ENCODE measurements around the gene ITLN2. TPM values are rescaled to one million over a fixed set of nuclear protein-coding genes. Genes with fewer than 3 reads are reported as not detected.

ITLN2 gene
- polyA plus RNA-seq, 2 of the 4 experiments (the other 2 are of a cell fraction), result 0.22 to 0.30 TPM

DNA sequence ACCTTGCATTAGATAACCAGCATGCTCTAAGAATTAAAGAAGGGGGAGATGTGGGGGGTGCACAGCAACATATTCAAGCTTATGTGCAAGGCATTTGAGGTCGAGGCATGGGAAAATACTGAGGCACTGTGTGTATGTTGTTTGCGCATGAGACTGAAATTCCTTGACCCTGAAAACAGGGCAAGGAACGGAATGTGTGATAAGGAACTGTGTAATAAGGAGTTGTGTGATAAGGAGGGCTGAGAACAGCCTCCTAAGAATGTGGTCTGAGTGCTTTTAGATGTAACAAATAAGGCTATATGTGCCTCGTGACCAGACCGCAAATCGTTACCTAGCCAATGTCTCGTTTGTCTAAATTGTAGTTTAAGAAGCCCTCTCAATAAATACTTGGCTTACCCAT, 43.2 kb downstream of the ITLN2 start:
- no peak for ATAC-seq
- no peak for TF ChIP-seq RNF2 (IDR thresholded peaks at IDR 0.05; ENCODE audit: borderline replicate concordance, low read depth)
- no peak for TF ChIP-seq RARB (CRISPR knock-in tag; IDR thresholded peaks at IDR 0.05)
- TF ChIP-seq FOSB (CRISPR knock-in tag; IDR thresholded peaks at IDR 0.05), result no peak
- TF ChIP-seq, protein P1, sequence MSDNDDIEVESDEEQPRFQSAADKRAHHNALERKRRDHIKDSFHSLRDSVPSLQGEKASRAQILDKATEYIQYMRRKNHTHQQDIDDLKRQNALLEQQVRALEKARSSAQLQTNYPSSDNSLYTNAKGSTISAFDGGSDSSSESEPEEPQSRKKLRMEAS (IDR thresholded peaks at IDR 0.05), result no peak
- TF ChIP-seq EHMT2 (IDR thresholded peaks at IDR 0.05; ENCODE audit: low read depth), result no peak
- TF ChIP-seq RCOR1 (IDR thresholded peaks at IDR 0.05; ENCODE audit: low read depth, low read length), result no peak
- no peak for TF ChIP-seq CHD2 (IDR thresholded peaks at IDR 0.05; ENCODE audit: low read length, partially characterized antibody)
- no peak for TF ChIP-seq TP53 (CRISPR knock-in tag; IDR thresholded peaks at IDR 0.05)
- no peak for TF ChIP-seq GATA3 (IDR thresholded peaks at IDR 0.05; ENCODE audit: borderline replicate concordance)
- no peak for TF ChIP-seq BCL3 (IDR thresholded peaks at IDR 0.05)
- Histone ChIP-seq H3K4me3 (no peak overlapping the region), H3K4me2 (no peak overlapping the region), H3K27ac (no peak overlapping the region), H3K9me3 (no peaks in the 10 kb centered on the region), H3K4me1 (no peaks in the 10 kb centered on the region)
- ChIA-PET CTCF (interaction anchor here (0.6 to 1.0 kb wide), 2 partner anchors 37 to 40 kb away, joined by 3 read pairs; no protein-coding TSS in a partner anchor), POLR2A (no interaction called here)
- no peak for FAIRE-seq
- no peak for DNase-seq (ENCODE audit: low read depth in 1 of 2, low spot score in 1 of 2)
- WGBS (ENCODE audit: missing lambda C conversion rate), result 57% methylated on average over 7 of the region's 7 CpGs

DNA sequence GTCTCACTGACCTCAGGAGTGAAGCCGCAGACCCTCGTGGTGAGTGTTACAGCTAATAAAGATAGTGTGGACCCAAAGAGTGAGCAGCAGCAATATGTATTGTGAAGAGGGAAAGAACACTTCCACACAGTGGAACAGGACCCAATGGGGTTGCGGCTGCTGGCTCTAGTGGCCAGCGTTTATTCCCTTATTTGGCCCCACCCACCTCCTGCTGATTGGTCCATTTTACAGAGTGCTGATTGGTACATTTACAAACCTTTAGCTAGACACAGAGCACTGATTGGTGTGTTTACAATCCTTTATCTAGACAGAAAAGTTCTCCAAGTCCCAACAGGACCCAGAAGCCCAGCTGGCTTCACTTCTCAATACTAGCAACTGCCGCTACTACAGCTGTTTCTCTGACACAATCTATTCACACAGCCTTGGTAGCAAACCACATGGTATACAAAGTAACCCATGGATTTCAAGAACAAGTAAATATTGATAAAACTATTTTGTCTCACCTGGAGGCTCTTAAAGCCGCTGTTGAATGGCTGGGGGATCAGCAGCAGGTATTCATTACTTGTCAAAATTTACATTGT, 44.3 kb downstream of the ITLN2 start:
- WGBS (ENCODE audit: missing lambda C conversion rate), result 40% methylated on average over 6 of the region's 6 CpGs
- no peaks in the 10 kb centered on the region for H3K9me3 ChIP-seq
- FAIRE-seq (no peak), DNase-seq (ENCODE audit: low read depth in 1 of 2, low spot score in 1 of 2) (no peak), ATAC-seq (no peak)
- no peak overlapping the region for H3K27ac ChIP-seq
- H3K4me2 ChIP-seq, result no peak overlapping the region
- H3K4me1 ChIP-seq, result no peaks in the 10 kb centered on the region
- POLR2A ChIA-PET, result no interaction called here
- CTCF ChIA-PET, result interaction anchor here (1.0 to 1.5 kb wide), 4 partner anchors 41 to 80 kb away, joined by 3 to 5 read pairs (median 4); no protein-coding TSS in a partner anchor
- TF ChIP-seq EP300 (IDR thresholded peaks at IDR 0.05) (no peak), RNF2 (IDR thresholded peaks at IDR 0.05; ENCODE audit: borderline replicate concordance, low read depth) (no peak), MAZ (IDR thresholded peaks at IDR 0.05; ENCODE audit: borderline replicate concordance, low read depth, low read length) (no peak), EHMT2 (IDR thresholded peaks at IDR 0.05; ENCODE audit: low read depth) (no peak), FOSL2 (IDR thresholded peaks at IDR 0.05) (no peak), FOSL2 (CRISPR knock-in tag; IDR thresholded peaks at IDR 0.05) (no peak), SREBF2 (IDR thresholded peaks at IDR 0.05) (no peak), NR3C1 (IDR thresholded peaks at IDR 0.05) (no peak), CEBPB (IDR thresholded peaks at IDR 0.05) (no peak), HEYL (CRISPR knock-in tag; IDR thresholded peaks at IDR 0.05) (no peak), RARB (CRISPR knock-in tag; IDR thresholded peaks at IDR 0.05) (no peak), ZC3H11A (IDR thresholded peaks at IDR 0.05) (no peak), KDM5A (IDR thresholded peaks at IDR 0.05) (no peak)
- TF ChIP-seq, protein P2, sequence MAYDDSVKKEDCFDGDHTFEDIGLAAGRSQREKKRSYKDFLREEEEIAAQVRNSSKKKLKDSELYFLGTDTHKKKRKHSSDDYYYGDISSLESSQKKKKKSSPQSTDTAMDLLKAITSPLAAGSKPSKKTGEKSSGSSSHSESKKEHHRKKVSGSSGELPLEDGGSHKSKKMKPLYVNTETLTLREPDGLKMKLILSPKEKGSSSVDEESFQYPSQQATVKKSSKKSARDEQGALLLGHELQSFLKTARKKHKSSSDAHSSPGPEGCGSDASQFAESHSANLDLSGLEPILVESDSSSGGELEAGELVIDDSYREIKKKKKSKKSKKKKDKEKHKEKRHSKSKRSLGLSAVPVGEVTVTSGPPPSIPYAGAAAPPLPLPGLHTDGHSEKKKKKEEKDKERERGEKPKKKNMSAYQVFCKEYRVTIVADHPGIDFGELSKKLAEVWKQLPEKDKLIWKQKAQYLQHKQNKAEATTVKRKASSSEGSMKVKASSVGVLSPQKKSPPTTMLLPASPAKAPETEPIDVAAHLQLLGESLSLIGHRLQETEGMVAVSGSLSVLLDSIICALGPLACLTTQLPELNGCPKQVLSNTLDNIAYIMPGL (CRISPR knock-in tag; IDR thresholded peaks at IDR 0.05; ENCODE audit: borderline replicate concordance), result no peak
- no peak overlapping the region for H3K4me3 ChIP-seq

DNA sequence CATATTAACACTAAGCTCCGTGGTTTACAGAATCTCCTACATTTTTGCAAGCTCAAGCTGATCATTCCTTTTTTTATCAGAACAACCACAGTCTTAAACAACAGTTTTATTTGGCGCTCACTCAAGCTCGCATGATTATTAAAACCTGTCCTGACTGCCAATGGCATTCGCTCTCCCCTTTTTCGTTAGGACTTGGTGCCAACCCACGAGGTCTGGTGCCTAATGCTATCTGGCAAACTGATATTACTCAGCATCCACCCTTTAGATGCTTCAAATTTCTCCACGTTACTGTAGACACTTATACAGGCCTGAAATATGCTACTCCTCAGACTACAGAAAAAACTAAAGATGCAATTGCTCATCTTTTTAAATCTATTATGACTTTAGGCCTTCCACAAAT, 46.6 kb downstream of the ITLN2 start:
- ChIA-PET CTCF (no interaction called here), POLR2A (no interaction called here)
- WGBS (ENCODE audit: missing lambda C conversion rate), result 55% methylated on average over 7 of the region's 7 CpGs

More for the DNA sequence above, 46.6 kb downstream of the ITLN2 start:
- H3K4me1 ChIP-seq, result no peaks in the 10 kb centered on the region
- DNase-seq (ENCODE audit: low read depth in 1 of 2, low spot score in 1 of 2) (no peak), ATAC-seq (no peak), FAIRE-seq (peak; percentile 36)
- no peak overlapping the region for H3K4me3 ChIP-seq
- H3K27ac ChIP-seq, result no peak overlapping the region
- no peaks in the 10 kb centered on the region for H3K9me3 ChIP-seq
- TF ChIP-seq JUN (IDR thresholded peaks at IDR 0.05), result no peak
- no peak for TF ChIP-seq RNF2 (IDR thresholded peaks at IDR 0.05; ENCODE audit: borderline replicate concordance, low read depth)
- TF ChIP-seq HOXB5 (CRISPR knock-in tag; IDR thresholded peaks at IDR 0.05), result no peak
- TF ChIP-seq, protein P3, sequence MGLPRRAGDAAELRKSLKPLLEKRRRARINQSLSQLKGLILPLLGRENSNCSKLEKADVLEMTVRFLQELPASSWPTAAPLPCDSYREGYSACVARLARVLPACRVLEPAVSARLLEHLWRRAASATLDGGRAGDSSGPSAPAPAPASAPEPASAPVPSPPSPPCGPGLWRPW (IDR thresholded peaks at IDR 0.05), result no peak
- TF ChIP-seq HOXA7 (CRISPR knock-in tag; IDR thresholded peaks at IDR 0.05), result no peak
- TF ChIP-seq NPAS2 (CRISPR knock-in tag; IDR thresholded peaks at IDR 0.05; ENCODE audit: borderline replicate concordance), result no peak
- TF ChIP-seq CHD4 (IDR thresholded peaks at IDR 0.05; ENCODE audit: borderline replicate concordance), result no peak
- no peak for TF ChIP-seq NR3C1 (IDR thresholded peaks at IDR 0.05)
- no peak for TF ChIP-seq NFE2L2 (conservative IDR thresholded peaks at IDR 0.05; ENCODE audit: low read length)
- TF ChIP-seq POLR2AphosphoS2 (conservative IDR thresholded peaks at IDR 0.05; ENCODE audit: low read length), result no peak
- TF ChIP-seq EHMT2 (IDR thresholded peaks at IDR 0.05; ENCODE audit: low read depth), result no peak
- TF ChIP-seq, protein P4, sequence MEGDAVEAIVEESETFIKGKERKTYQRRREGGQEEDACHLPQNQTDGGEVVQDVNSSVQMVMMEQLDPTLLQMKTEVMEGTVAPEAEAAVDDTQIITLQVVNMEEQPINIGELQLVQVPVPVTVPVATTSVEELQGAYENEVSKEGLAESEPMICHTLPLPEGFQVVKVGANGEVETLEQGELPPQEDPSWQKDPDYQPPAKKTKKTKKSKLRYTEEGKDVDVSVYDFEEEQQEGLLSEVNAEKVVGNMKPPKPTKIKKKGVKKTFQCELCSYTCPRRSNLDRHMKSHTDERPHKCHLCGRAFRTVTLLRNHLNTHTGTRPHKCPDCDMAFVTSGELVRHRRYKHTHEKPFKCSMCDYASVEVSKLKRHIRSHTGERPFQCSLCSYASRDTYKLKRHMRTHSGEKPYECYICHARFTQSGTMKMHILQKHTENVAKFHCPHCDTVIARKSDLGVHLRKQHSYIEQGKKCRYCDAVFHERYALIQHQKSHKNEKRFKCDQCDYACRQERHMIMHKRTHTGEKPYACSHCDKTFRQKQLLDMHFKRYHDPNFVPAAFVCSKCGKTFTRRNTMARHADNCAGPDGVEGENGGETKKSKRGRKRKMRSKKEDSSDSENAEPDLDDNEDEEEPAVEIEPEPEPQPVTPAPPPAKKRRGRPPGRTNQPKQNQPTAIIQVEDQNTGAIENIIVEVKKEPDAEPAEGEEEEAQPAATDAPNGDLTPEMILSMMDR (IDR thresholded peaks at IDR 0.05), result no peak
- no peak overlapping the region for H3K4me2 ChIP-seq
